WTC11 (cell line): Measurements from ENCODE around the gene TRDMT1. TPM values are rescaled to one million over a fixed set of nuclear protein-coding genes. Genes with fewer than 3 reads are reported as not detected.

Source experiments
- ATAC-seq: fragments of 200-7000 bp; cut with Tn5 transposase; 2 replicates; pipeline ENCODE4 v1.10.0; 2021; ENCODE audit warnings: mild to moderate bottlenecking, moderate library complexity
- CTCF ChIA-PET: fragments of 300-600 bp; sonication (Branson Sonifier 250); formaldehyde crosslinking; loops from one replicate; lab custom pipeline; 2021; ENCODE audit warnings: antibody characterized with exemption; lab: Charles Lee
- POLR2A ChIA-PET: fragments of 350-600 bp; sonication (Branson Sonifier 250); formaldehyde crosslinking; loops from one replicate; lab custom pipeline; 2021; ENCODE audit warnings: antibody characterized with exemption; lab: Charles Lee
- DNase-seq: peaks from one replicate; pipeline ENCODE4 v3.0.0; 2021; ENCODE audit warnings: low spot score
- H3K27ac Mint-ChIP-seq: 2 replicates; pipeline ENCODE4 v1.8.0; 2021; ENCODE audit warnings: mixed read lengths
- H3K27me3 Mint-ChIP-seq: 2 replicates; pipeline ENCODE4 v1.8.0; 2021; ENCODE audit warnings: low read depth, mild to moderate bottlenecking, moderate library complexity, mixed read lengths
- H3K36me3 Mint-ChIP-seq: 2 replicates; pipeline ENCODE4 v1.8.0; 2021; ENCODE audit warnings: mixed read lengths
- H3K4me1 Mint-ChIP-seq: 2 replicates; pipeline ENCODE4 v1.8.0; 2022; ENCODE audit warnings: mixed read lengths
- H3K4me3 Mint-ChIP-seq: 2 replicates; pipeline ENCODE4 v1.8.0; 2021; ENCODE audit warnings: mild to moderate bottlenecking, moderate library complexity, mixed read lengths
- H3K9me3 Mint-ChIP-seq: 2 replicates; pipeline ENCODE4 v1.8.0; 2021; ENCODE audit warnings: mixed read lengths
- ATF3 ChIP-seq: sonication (generic); formaldehyde crosslinking; conservative IDR thresholded peaks from 2 replicates; pipeline ENCODE4 v1.8.1; 2022; ENCODE audit warnings: mild to moderate bottlenecking, missing genetic modification reagents
- CREM ChIP-seq: sonication (generic); formaldehyde crosslinking; IDR thresholded peaks from 2 replicates; pipeline ENCODE4 v1.8.1; 2022; ENCODE audit warnings: mild to moderate bottlenecking, missing genetic modification reagents, moderate library complexity
- ETV6 ChIP-seq: sonication (generic); formaldehyde crosslinking; IDR thresholded peaks from 2 replicates; pipeline ENCODE4 v1.8.1; 2022; ENCODE audit warnings: mild to moderate bottlenecking, missing genetic modification reagents
- FOXK1 ChIP-seq: sonication (generic); formaldehyde crosslinking; IDR thresholded peaks from 2 replicates; pipeline ENCODE4 v1.8.0; 2022; ENCODE audit warnings: mild to moderate bottlenecking, moderate library complexity, missing genetic modification reagents
- GRHL2 ChIP-seq: fragments of 250-450 bp; sonication (Bioruptor Pico); IDR thresholded peaks from 2 replicates; pipeline ENCODE4 v1.8.0; 2022; ENCODE audit warnings: mild to moderate bottlenecking, moderate library complexity; ENCODE audit not compliant: insufficient replicate concordance, severe bottlenecking
- MAX ChIP-seq: sonication (generic); formaldehyde crosslinking; IDR thresholded peaks from 2 replicates; pipeline ENCODE4 v1.8.0; 2022; ENCODE audit warnings: mild to moderate bottlenecking, missing genetic modification reagents
- NFATC4 ChIP-seq: fragments of 250-450 bp; sonication (Bioruptor Pico); IDR thresholded peaks from 2 replicates; pipeline ENCODE4 v1.9.0; 2021; ENCODE audit warnings: mild to moderate bottlenecking
- OVOL2 ChIP-seq: fragments of 250-450 bp; sonication (Bioruptor Pico); IDR thresholded peaks from 2 replicates; pipeline ENCODE4 v1.9.0; 2021; ENCODE audit warnings: mild to moderate bottlenecking, borderline replicate concordance
- PREB ChIP-seq: sonication (generic); formaldehyde crosslinking; IDR thresholded peaks from 2 replicates; pipeline ENCODE4 v1.8.1; 2022; ENCODE audit warnings: mild to moderate bottlenecking, missing genetic modification reagents, moderate library complexity, borderline replicate concordance
- PRRX2 ChIP-seq: fragments of 250-450 bp; sonication (Bioruptor Pico); IDR thresholded peaks from 2 replicates; pipeline ENCODE4 v1.8.0; 2021; ENCODE audit warnings: mild to moderate bottlenecking
- TEAD4 ChIP-seq: sonication (generic); formaldehyde crosslinking; IDR thresholded peaks from 2 replicates; pipeline ENCODE4 v1.8.0; 2022; ENCODE audit warnings: mild to moderate bottlenecking, missing genetic modification reagents
- USF1 ChIP-seq: sonication (generic); formaldehyde crosslinking; IDR thresholded peaks from 2 replicates; pipeline ENCODE4 v1.8.0; 2022; ENCODE audit warnings: mild to moderate bottlenecking, missing genetic modification reagents
- ZBTB21 ChIP-seq: sonication (generic); formaldehyde crosslinking; IDR thresholded peaks from 2 replicates; pipeline ENCODE4 v1.8.1; 2023; ENCODE audit warnings: mild to moderate bottlenecking, missing genetic modification reagents, borderline replicate concordance
- ZBTB43 ChIP-seq: sonication (generic); formaldehyde crosslinking; IDR thresholded peaks from 2 replicates; pipeline ENCODE4 v1.8.1; 2023; ENCODE audit warnings: mild to moderate bottlenecking, missing genetic modification reagents
- ZNF232 ChIP-seq: sonication (generic); formaldehyde crosslinking; IDR thresholded peaks from 2 replicates; pipeline ENCODE4 v1.8.0; 2022; ENCODE audit warnings: mild to moderate bottlenecking, missing genetic modification reagents
- ZNF317 ChIP-seq: sonication (generic); formaldehyde crosslinking; IDR thresholded peaks from 2 replicates; pipeline ENCODE4 v1.8.1; 2023; ENCODE audit warnings: low read depth, mild to moderate bottlenecking, moderate library complexity, missing genetic modification reagents, borderline replicate concordance
- ZNF396 ChIP-seq: fragments of 250-450 bp; sonication (Bioruptor Pico); IDR thresholded peaks from 2 replicates; pipeline ENCODE4 v1.8.0; 2021; ENCODE audit warnings: mild to moderate bottlenecking, moderate library complexity, borderline replicate concordance
- ZNF532 ChIP-seq: fragments of 250-450 bp; sonication (Bioruptor Pico); IDR thresholded peaks from 2 replicates; pipeline ENCODE4 v1.9.0; 2021; ENCODE audit warnings: mild to moderate bottlenecking, borderline replicate concordance
- ZNF671 ChIP-seq: fragments of 250-450 bp; sonication (Bioruptor Pico); IDR thresholded peaks from 2 replicates; pipeline ENCODE4 v1.8.0; 2021; ENCODE audit warnings: mild to moderate bottlenecking
- ZSCAN18 ChIP-seq: fragments of 250-450 bp; sonication (Bioruptor Pico); IDR thresholded peaks from 2 replicates; pipeline ENCODE4 v2.1.2; 2022; ENCODE audit warnings: mild to moderate bottlenecking, moderate library complexity
- total RNA-seq: library from RNA; stranded (reverse); gene quantifications from 3 replicates; pipeline ENCODE4 v1.2.3, GENCODE V29; 2021
- TF ChIP-seq, protein P1 (sequence below): sonication (generic); formaldehyde crosslinking; conservative IDR thresholded peaks from 2 replicates; pipeline ENCODE4 v1.8.1; 2023; ENCODE audit warnings: mild to moderate bottlenecking, low read depth, missing genetic modification reagents, moderate library complexity
- TF ChIP-seq, protein P2 (sequence below): sonication (generic); formaldehyde crosslinking; IDR thresholded peaks from 2 replicates; pipeline ENCODE4 v1.8.1; 2022; ENCODE audit warnings: missing genetic modification reagents, borderline replicate concordance

Gene TRDMT1
- total RNA-seq, 1 experiment from 2014 or later = 11.7 TPM

- no peak overlapping the region for H3K4me3 Mint-ChIP-seq
- peaks cover 5% of the 10 kb centered on the region; the same call in 1 of the 2 replicates for H3K9me3 Mint-ChIP-seq
- TF ChIP-seq MAX (CRISPR knock-in tag) (no peak), ATF3 (CRISPR knock-in tag) (no peak), TEAD4 (no peak)
- TF ChIP-seq, all 79 proteins: peak for 0
- Mint-ChIP-seq H3K36me3 (no peaks in the 10 kb centered on the region), H3K27me3 (no peaks in the 10 kb centered on the region), H3K27ac (no peak overlapping the region), H3K4me1 (no peaks in the 10 kb centered on the region)
- DNase-seq (no peak), ATAC-seq (no peak)
- ChIA-PET CTCF (no interaction called here), POLR2A (no interaction called here)
Observed at GRCh38 chr10:17162828-17163227, 38.6 kb downstream of the TRDMT1 start.

- no peak for DNase-seq
- H3K4me3 Mint-ChIP-seq = no peak overlapping the region
- H3K36me3 Mint-ChIP-seq = no peaks in the 10 kb centered on the region
- H3K9me3 Mint-ChIP-seq = peaks cover 5% of the 10 kb centered on the region; the same call in 1 of the 2 replicates
- H3K27me3 Mint-ChIP-seq = no peaks in the 10 kb centered on the region
- H3K4me1 Mint-ChIP-seq = no peaks in the 10 kb centered on the region
- H3K27ac Mint-ChIP-seq = no peak overlapping the region
- TF ChIP-seq ZBTB21 (CRISPR knock-in tag) (no peak), NFATC4 (CRISPR knock-in tag) (no peak), FOXK1 (no peak), ZNF671 (CRISPR knock-in tag) (no peak), ZBTB43 (CRISPR knock-in tag) (no peak), ZNF317 (CRISPR knock-in tag) (no peak), USF1 (CRISPR knock-in tag) (no peak), ZNF532 (no peak), OVOL2 (no peak), ZNF232 (no peak), CREM (no peak), PRRX2 (CRISPR knock-in tag) (no peak), ZNF396 (CRISPR knock-in tag) (no peak), GRHL2 (no peak), PREB (CRISPR knock-in tag) (no peak), ETV6 (CRISPR knock-in tag) (no peak), ZSCAN18 (no peak)
- TF ChIP-seq, protein P1, sequence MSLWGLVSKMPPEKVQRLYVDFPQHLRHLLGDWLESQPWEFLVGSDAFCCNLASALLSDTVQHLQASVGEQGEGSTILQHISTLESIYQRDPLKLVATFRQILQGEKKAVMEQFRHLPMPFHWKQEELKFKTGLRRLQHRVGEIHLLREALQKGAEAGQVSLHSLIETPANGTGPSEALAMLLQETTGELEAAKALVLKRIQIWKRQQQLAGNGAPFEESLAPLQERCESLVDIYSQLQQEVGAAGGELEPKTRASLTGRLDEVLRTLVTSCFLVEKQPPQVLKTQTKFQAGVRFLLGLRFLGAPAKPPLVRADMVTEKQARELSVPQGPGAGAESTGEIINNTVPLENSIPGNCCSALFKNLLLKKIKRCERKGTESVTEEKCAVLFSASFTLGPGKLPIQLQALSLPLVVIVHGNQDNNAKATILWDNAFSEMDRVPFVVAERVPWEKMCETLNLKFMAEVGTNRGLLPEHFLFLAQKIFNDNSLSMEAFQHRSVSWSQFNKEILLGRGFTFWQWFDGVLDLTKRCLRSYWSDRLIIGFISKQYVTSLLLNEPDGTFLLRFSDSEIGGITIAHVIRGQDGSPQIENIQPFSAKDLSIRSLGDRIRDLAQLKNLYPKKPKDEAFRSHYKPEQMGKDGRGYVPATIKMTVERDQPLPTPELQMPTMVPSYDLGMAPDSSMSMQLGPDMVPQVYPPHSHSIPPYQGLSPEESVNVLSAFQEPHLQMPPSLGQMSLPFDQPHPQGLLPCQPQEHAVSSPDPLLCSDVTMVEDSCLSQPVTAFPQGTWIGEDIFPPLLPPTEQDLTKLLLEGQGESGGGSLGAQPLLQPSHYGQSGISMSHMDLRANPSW (CRISPR knock-in tag) = no peak
- TF ChIP-seq, protein P2, sequence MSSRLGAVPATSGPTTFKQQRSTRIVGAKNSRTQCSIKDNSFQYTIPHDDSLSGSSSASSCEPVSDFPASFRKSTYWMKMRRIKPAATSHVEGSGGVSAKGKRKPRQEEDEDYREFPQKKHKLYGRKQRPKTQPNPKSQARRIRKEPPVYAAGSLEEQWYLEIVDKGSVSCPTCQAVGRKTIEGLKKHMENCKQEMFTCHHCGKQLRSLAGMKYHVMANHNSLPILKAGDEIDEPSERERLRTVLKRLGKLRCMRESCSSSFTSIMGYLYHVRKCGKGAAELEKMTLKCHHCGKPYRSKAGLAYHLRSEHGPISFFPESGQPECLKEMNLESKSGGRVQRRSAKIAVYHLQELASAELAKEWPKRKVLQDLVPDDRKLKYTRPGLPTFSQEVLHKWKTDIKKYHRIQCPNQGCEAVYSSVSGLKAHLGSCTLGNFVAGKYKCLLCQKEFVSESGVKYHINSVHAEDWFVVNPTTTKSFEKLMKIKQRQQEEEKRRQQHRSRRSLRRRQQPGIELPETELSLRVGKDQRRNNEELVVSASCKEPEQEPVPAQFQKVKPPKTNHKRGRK (CRISPR knock-in tag) = no peak
- TF ChIP-seq, all 79 proteins: peak for 0
- POLR2A ChIA-PET = no interaction called here
- ATAC-seq = no peak
- CTCF ChIA-PET = no interaction called here
Observed at GRCh38 chr10:17161775-17162174, 39.7 kb downstream of the TRDMT1 start.
